Right lobe of liver (tissue), 6 donors: Measurements from ENCODE around the gene CDC42EP5. TPM values are rescaled to one million over a fixed set of nuclear protein-coding genes. Genes with fewer than 3 reads are reported as not detected.

Experiments used
- ATAC-seq, 4 donors: fragments of 200-7000 bp; cut with Tn5 transposase; one replicate each; pipeline ENCODE4 v1.9.1; 2020; ENCODE audit warnings: mild to moderate bottlenecking in 4 of 4, moderate library complexity in 4 of 4
- DNase-seq, 3 donors: peaks; one replicate each; pipeline ENCODE4 v3.0.0-alpha.2; 2020
- H3K27ac ChIP-seq, 3 donors: fragments of 200-600 bp; one replicate each; pipeline ENCODE4 v1.8.0; 2022
- H3K27me3 ChIP-seq, 2 donors: fragments of 200-600 bp; one replicate each; pipeline ENCODE4 v1.8.0; 2022
- H3K36me3 ChIP-seq, 4 donors: fragments of 200-600 bp; sonication (generic) in 1 of 4; one replicate each; pipeline versions ENCODE4 v1.5.1 to v1.8.0; 2017 to 2022; ENCODE audit warnings: control low read depth in 1 of 4
- H3K4me1 ChIP-seq, 4 donors: fragments of 200-600 bp; sonication (generic) in 1 of 4; one replicate each; pipeline versions ENCODE4 v1.5.1 to v1.8.0; 2017 to 2022; ENCODE audit warnings: control low read depth in 1 of 4
- H3K4me3 ChIP-seq, 3 donors: fragments of 200-600 bp; one replicate each; pipeline ENCODE4 v1.8.0; 2022
- H3K9me3 ChIP-seq, 4 donors: fragments of 200-600 bp; sonication (generic) in 1 of 4; one replicate each; pipeline versions ENCODE4 v1.5.1 to v1.8.0; 2017 to 2022; ENCODE audit warnings: control low read depth in 1 of 4
- CTCF ChIP-seq, 4 donors: fragments of 200-600 bp in 3 of 4; fragments of 450-650 bp in 1 of 4; IDR thresholded peaks; one replicate each; pipeline versions ENCODE4 v1.5.1 to v1.8.0; 2016 to 2022; ENCODE audit warnings: antibody characterized with exemption in 4 of 4, mild to moderate bottlenecking in 2 of 4
- POLR2A ChIP-seq: fragments of 450-650 bp; IDR thresholded peaks from one replicate; pipeline ENCODE4 v1.6.1; 2017; ENCODE audit warnings: antibody characterized with exemption, mild to moderate bottlenecking
- WGBS: methylation state at CpG from one replicate; pipeline ENCODE4 v1.1.6; 2018; ENCODE audit warnings: low coverage, low lambda C conversion rate; ENCODE audit not compliant: insufficient coverage; ENCODE audit errors: missing lambda C conversion rate; 5-methylcytosine and 5-hydroxymethylcytosine counted together
- intact Hi-C, 2 donors: fragments of 100-400 bp; cut with DNase I; formaldehyde crosslinking; loops; one replicate each; pipeline versions ENCODE4 v1.11.2 to v1.14.1; 2022
- total RNA-seq, 6 experiments: library from RNA; depleted of rRNA in 2 of 6; stranded (reverse); fragments of >200 nt in 2 of 6; fragmentation: NEBNext Ultra II Directional in 3 of 6; extraction: Animal tissue kit (Norgen Biotek cat#: 25700) in 3 of 6; gene quantifications; one replicate each; pipeline versions ENCODE4 v1.1.0 to v1.2.4, GENCODE V29; 2016 to 2023
- donor health status: DM: no; HTN: yes; CAD: no.
- donor health status: DM: no; HTN: no; CAD: no.
- donor health status: DM: no; HTN: no; CAD: no.
- donor health status: DM: no; HTN: yes; CAD: no.
- donor health status: DM: no; HTN: yes; CAD: no.

The CDC42EP5 gene
- total RNA-seq, 6 experiments from 2014 or later, result 1.3 to 3.7 (median 2.0) TPM

DNA sequence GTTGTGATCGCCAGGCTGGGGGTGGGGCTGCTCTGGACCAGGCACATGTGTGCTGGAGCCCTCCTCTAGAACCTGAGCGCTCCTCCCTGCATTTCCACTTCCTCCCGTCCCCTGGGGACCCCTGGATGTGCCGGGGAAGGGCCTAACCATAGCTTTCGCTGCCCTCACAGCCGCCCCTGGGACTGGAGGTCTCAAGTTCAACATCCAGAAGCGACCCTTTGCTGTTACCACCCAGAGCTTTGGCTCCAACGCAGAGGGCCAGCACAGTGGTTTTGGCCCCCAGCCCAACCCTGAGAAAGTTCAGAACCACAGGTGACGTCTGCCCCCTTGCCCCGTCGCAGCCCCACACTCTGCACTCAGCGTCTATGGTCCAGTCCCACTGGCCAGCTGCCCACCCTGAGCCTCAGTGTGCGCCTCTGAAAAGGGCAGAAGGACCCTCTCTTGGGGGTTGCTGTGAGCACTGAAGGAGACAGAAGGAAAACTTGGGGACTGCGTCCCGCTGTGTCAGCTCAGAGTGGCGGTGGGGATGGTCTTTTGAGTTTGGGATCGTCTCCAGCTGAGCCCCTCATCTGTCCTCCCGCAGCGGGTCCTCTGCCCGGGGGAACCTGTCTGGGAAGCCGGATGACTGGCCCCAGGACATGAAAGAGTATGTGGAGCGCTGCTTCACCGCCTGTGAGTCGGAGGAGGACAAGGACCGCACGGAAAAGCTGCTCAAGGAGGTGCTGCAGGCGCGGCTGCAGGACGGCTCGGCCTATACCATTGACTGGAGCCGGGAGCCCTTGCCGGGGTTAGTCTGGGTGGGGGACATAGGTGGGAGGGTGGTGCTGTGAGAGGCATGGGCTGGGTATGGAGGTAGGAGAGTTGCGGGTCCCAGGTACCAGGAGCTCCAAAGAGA lies 18.1 kb downstream of the CDC42EP5 start:
- peaks cover 0 to 11% (median 4%) of the 10 kb centered on the region in 4 donors for H3K4me1 ChIP-seq
- no peaks in the 10 kb centered on the region for H3K27me3 ChIP-seq
- peaks cover 39 to 86% (median 61%) of the 10 kb centered on the region in 4 donors for H3K36me3 ChIP-seq
- ATAC-seq (no peak), DNase-seq (no peak)
- H3K4me3 ChIP-seq, result no peak overlapping the region
- H3K9me3 ChIP-seq, result no peaks in the 10 kb centered on the region
- 95% methylated on average over 7 of the region's 33 CpGs for WGBS
- intact Hi-C loops, result no loop called here
- H3K27ac ChIP-seq, result no peak overlapping the region
- TF ChIP-seq CTCF (IDR thresholded peaks at IDR 0.05) (no peak), POLR2A (no peak)

GRCh38 chr19:54453921-54454780 lies 18.9 kb downstream of the CDC42EP5 start:
- TF ChIP-seq POLR2A, result no peak
- TF ChIP-seq CTCF (IDR thresholded peaks at IDR 0.05), result no peak
- Histone ChIP-seq H3K4me1 (peaks cover 0 to 13% (median 5%) of the 10 kb centered on the region in 4 donors), H3K4me3 (no peak overlapping the region), H3K27me3 (no peaks in the 10 kb centered on the region), H3K36me3 (peaks cover 39 to 80% (median 57%) of the 10 kb centered on the region in 4 donors), H3K9me3 (no peaks in the 10 kb centered on the region), H3K27ac (no peak overlapping the region)
- DNase-seq, result no peak
- WGBS, result no CpG with 5 or more reads among the region's 31 CpGs
- no peak for ATAC-seq
- intact Hi-C loops, result no loop called here

GRCh38 chr19:54452626-54453025 lies 20.5 kb downstream of the CDC42EP5 start:
- H3K27ac ChIP-seq, result no peak overlapping the region
- no peak for ATAC-seq
- H3K9me3 ChIP-seq, result no peaks in the 10 kb centered on the region
- peaks cover 0 to 14% (median 5%) of the 10 kb centered on the region in 4 donors for H3K4me1 ChIP-seq
- intact Hi-C loops, result no loop called here
- H3K36me3 ChIP-seq, result peaks cover 26 to 64% (median 46%) of the 10 kb centered on the region in 4 donors
- no peak for DNase-seq
- WGBS, result 83% methylated on average over 1 of the region's 11 CpGs
- H3K27me3 ChIP-seq, result no peaks in the 10 kb centered on the region
- TF ChIP-seq CTCF (IDR thresholded peaks at IDR 0.05) (no peak), POLR2A (no peak)
- no peak overlapping the region for H3K4me3 ChIP-seq

DNA sequence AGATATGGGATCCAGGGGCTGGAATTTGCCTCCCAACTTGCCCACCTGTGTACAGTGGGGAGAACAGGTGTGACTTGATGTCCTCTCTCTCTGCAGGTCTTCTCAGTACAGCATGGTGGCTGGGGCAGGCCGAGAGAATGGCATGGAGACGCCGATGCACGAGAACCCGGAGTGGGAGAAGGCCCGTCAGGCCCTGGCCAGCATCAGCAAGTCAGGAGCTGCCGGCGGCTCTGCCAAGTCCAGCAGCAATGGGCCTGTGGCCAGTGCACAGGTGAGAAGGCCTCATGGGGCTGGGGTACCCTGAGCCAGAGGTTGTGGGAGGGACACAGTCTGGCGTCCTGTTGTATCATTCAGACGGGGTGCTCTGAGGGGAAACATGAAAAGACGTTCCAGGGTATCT lies 21.1 kb downstream of the CDC42EP5 start:
- WGBS, result 100% methylated on average over 2 of the region's 11 CpGs
- peaks cover 0 to 21% (median 5%) of the 10 kb centered on the region in 4 donors for H3K4me1 ChIP-seq
- H3K36me3 ChIP-seq, result peaks cover 24 to 58% (median 42%) of the 10 kb centered on the region in 4 donors
- DNase-seq, result no peak
- intact Hi-C loops, result no loop called here
- no peak overlapping the region for H3K4me3 ChIP-seq
- no peaks in the 10 kb centered on the region for H3K9me3 ChIP-seq
- no peak for ATAC-seq
- H3K27me3 ChIP-seq, result no peaks in the 10 kb centered on the region
- no peak for TF ChIP-seq CTCF (IDR thresholded peaks at IDR 0.05)
- no peak for TF ChIP-seq POLR2A
- no peak overlapping the region for H3K27ac ChIP-seq
